Effector memory CD4-positive, alpha-beta T cell (primary cell): Measurements from ENCODE around the gene FOXP1.

Experiments used
- DNase-seq, 3 donors: peaks; one replicate each; pipeline ENCODE4 v3.0.0-alpha.2; 2020
- H3K27ac ChIP-seq: 2 replicates; pipeline ENCODE4 v1.7.0; 2013; ENCODE audit warnings: mild to moderate bottlenecking, low read length, moderate library complexity; ENCODE audit not compliant: insufficient read depth, poor library complexity, severe bottlenecking
- H3K27me3 ChIP-seq: replicated peaks from 2 replicates; pipeline ENCODE4 v1.7.0; 2013; ENCODE audit warnings: mild to moderate bottlenecking, low read length; ENCODE audit not compliant: insufficient read depth, control insufficient read depth, poor library complexity, severe bottlenecking
- H3K36me3 ChIP-seq: 2 replicates; pipeline ENCODE4 v1.7.0; 2013; ENCODE audit warnings: mild to moderate bottlenecking, low read length, moderate library complexity; ENCODE audit not compliant: control insufficient read depth, insufficient read depth
- H3K4me1 ChIP-seq: 2 replicates; pipeline ENCODE4 v1.7.0; 2013; ENCODE audit warnings: low read length, mild to moderate bottlenecking; ENCODE audit not compliant: control insufficient read depth, insufficient read depth, poor library complexity, severe bottlenecking
- H3K4me3 ChIP-seq: 2 replicates; pipeline ENCODE4 v1.7.0; 2013; ENCODE audit warnings: low read length, low read depth, mild to moderate bottlenecking; ENCODE audit not compliant: insufficient read depth, poor library complexity, severe bottlenecking
- H3K9me3 ChIP-seq: 2 replicates; pipeline ENCODE4 v1.7.0; 2013; ENCODE audit warnings: mild to moderate bottlenecking, low read length, moderate library complexity; ENCODE audit not compliant: control insufficient read depth

FOXP1 gene

DNA sequence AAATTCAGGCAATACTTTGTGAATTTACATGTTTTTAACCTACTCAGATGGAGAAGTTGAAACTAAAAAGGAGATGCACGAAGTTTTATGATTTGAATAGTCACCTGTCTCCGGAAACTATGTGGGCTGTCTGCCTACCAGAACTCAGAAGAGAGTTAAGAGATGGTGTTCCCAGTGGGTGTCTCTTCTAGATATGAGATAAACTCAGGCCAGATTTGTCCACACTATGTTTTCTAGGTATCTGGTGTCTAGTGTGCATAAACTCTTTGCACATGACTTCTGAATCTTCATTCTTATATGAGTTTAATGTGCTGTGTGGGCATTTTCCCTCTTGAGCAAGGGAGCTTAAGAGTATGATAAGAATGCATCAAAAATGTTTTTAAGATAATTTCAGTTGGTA is 222.8 kb downstream of the FOXP1 start:
- DNase-seq: no peak

DNA sequence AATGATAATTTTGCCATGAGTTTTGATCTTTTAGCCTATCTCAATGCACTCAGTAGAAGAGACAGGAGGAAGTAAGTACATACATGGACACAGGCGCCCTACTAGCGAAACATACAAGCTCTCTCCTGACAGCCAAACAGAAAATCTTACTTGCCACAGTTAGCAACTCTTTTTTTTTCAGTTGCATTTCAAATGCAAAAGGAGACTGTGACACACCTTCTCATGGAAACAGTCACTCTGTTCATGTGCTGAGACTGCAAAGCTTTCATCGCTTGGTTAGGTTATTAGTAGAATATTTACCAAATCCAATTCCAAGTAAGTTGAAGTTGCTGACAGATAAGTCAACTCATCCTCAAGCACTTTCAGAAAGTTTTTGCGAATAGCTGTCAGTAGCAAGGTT is 223.3 kb downstream of the FOXP1 start:
- Histone ChIP-seq H3K9me3 (no peaks in the 10 kb centered on the region), H3K27ac (no peak overlapping the region), H3K36me3 (no peaks in the 10 kb centered on the region), H3K4me1 (peaks cover 10% of the 10 kb centered on the region), H3K27me3 (no peaks in the 10 kb centered on the region), H3K4me3 (peak overlapping the region; percentile 0)
- DNase-seq: no peak

More for the DNA sequence above, 222.8 kb downstream of the FOXP1 start:
- Histone ChIP-seq H3K9me3 (no peaks in the 10 kb centered on the region), H3K27me3 (no peaks in the 10 kb centered on the region), H3K4me1 (peaks cover 10% of the 10 kb centered on the region), H3K36me3 (no peaks in the 10 kb centered on the region), H3K4me3 (peak overlapping the region; percentile 0), H3K27ac (no peak overlapping the region)

DNA sequence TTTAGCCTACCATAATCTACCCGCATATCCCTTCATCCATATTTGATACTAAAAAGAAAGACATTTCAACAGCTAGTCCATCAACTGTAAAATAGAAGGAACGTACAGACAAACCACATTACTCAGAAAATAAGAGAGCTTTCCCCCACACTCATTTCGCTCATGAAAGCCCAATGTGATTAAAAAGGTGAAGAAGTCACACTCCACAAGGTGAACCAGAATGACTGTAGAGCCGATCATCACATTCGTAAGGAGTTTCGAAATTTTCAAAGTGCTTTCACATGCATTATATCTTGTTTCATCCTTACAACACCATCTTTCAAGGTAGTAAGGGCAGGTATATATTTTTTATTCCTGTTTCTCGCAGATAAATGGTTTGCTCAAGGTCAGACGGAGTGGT is 225.3 kb downstream of the FOXP1 start:
- Histone ChIP-seq H3K9me3 (no peaks in the 10 kb centered on the region), H3K4me3 (no peak overlapping the region), H3K27me3 (no peaks in the 10 kb centered on the region), H3K36me3 (no peaks in the 10 kb centered on the region), H3K27ac (no peak overlapping the region), H3K4me1 (peaks cover 10% of the 10 kb centered on the region)
- DNase-seq: no peak

GRCh38 chr3:71356265-71356664 is 227.3 kb downstream of the FOXP1 start:
- Histone ChIP-seq H3K27ac (no peak overlapping the region), H3K36me3 (no peaks in the 10 kb centered on the region), H3K4me3 (no peak overlapping the region), H3K27me3 (no peaks in the 10 kb centered on the region), H3K4me1 (peaks cover 10% of the 10 kb centered on the region), H3K9me3 (no peaks in the 10 kb centered on the region)
- no peak for DNase-seq

GRCh38 chr3:71355862-71356261 is 227.7 kb downstream of the FOXP1 start:
- Histone ChIP-seq H3K27ac (no peak overlapping the region), H3K4me3 (no peak overlapping the region), H3K9me3 (no peaks in the 10 kb centered on the region), H3K27me3 (no peaks in the 10 kb centered on the region), H3K4me1 (peaks cover 9% of the 10 kb centered on the region), H3K36me3 (no peaks in the 10 kb centered on the region)
- no peak for DNase-seq

GRCh38 chr3:71355037-71355436 is 228.5 kb downstream of the FOXP1 start:
- H3K27me3 ChIP-seq: no peaks in the 10 kb centered on the region
- H3K36me3 ChIP-seq: no peaks in the 10 kb centered on the region
- no peak overlapping the region for H3K27ac ChIP-seq

DNA sequence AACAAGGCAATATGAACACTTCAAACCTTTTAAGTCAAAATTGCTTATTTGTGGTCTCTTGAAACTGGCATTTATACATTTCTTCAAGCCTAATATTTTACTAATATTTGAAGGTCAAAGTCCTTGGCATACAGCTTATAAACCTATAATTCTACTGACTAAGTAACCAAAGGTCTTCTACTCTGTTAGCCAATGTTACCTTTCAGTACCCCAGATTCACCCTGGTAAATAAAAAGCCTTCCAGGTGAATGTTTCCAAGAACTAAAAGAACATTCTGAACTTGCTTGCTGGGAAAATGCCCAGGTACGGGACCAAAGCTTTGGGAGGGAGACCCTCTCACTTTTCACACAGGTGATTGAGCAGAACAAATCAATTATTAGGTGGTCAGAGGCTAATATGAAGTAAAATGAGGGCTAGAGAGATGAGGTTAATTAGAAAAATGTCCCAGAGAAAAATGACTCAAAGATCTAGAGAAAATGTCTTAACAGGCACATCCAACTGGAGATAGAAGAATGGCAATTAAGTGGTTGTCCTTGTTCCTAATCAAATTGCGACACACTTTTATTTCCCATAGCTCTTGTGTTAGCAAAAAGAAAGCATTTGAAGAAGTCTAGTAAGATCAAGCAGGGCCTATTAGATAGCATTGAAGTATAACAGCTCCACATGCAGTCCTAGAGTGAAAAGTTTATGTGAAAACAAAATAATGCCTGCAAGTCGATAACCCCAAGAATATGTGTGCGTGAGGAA is 232.0 kb downstream of the FOXP1 start:
- H3K27ac ChIP-seq: no peak overlapping the region
- no peaks in the 10 kb centered on the region for H3K27me3 ChIP-seq
- H3K4me1 ChIP-seq: peaks cover 5% of the 10 kb centered on the region
- no peaks in the 10 kb centered on the region for H3K9me3 ChIP-seq
- no peak for DNase-seq
- no peaks in the 10 kb centered on the region for H3K36me3 ChIP-seq
- no peak overlapping the region for H3K4me3 ChIP-seq

More at GRCh38 chr3:71355037-71355436, 228.5 kb downstream of the FOXP1 start:
- Histone ChIP-seq H3K9me3 (no peaks in the 10 kb centered on the region), H3K4me1 (peaks cover 7% of the 10 kb centered on the region), H3K4me3 (no peak overlapping the region)
- DNase-seq: no peak

DNA sequence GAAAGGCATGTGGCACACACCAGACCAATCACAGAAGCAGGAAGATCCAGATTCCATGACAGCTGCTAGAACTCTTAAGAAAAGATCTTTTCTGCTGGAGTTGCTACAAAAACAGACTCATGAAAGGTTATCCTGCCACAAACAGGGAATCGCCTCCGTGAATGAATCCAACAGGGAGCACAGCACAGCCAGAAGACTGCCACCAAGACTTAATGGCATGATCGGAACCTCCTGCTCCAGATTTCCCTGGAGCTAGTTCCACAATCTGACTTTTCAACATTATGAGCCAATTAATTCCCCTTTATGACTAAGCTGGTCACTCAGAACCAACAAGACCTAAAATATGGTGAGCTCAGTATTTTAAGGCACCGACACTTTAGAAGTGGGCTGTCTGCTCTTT is 232.5 kb downstream of the FOXP1 start:
- no peak overlapping the region for H3K4me3 ChIP-seq
- H3K27me3 ChIP-seq: no peaks in the 10 kb centered on the region
- no peak for DNase-seq
- no peaks in the 10 kb centered on the region for H3K9me3 ChIP-seq
- H3K36me3 ChIP-seq: no peaks in the 10 kb centered on the region
- no peak overlapping the region for H3K27ac ChIP-seq
- H3K4me1 ChIP-seq: no peaks in the 10 kb centered on the region

DNA sequence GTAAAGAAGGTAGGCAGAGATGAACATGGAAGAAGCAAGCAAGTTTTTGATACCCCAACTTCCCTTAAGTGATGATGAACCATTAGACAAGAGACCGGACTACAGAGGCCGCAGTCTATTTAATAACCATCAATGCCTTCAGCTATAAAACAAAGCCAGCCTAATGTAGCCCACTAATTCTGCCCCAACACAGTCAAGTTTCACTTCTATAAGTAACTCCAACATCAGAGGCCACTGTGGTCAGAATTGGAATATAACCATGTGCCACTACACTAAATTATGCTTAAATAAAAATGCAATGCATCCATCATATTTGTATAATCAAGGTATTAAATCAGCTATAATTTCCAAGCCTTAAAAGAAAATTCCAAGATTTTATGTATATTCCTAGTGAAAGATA is 234.7 kb downstream of the FOXP1 start:
- Histone ChIP-seq H3K9me3 (no peaks in the 10 kb centered on the region), H3K36me3 (no peaks in the 10 kb centered on the region), H3K27me3 (no peaks in the 10 kb centered on the region), H3K27ac (no peak overlapping the region), H3K4me1 (no peaks in the 10 kb centered on the region), H3K4me3 (no peak overlapping the region)
- DNase-seq: no peak

DNA sequence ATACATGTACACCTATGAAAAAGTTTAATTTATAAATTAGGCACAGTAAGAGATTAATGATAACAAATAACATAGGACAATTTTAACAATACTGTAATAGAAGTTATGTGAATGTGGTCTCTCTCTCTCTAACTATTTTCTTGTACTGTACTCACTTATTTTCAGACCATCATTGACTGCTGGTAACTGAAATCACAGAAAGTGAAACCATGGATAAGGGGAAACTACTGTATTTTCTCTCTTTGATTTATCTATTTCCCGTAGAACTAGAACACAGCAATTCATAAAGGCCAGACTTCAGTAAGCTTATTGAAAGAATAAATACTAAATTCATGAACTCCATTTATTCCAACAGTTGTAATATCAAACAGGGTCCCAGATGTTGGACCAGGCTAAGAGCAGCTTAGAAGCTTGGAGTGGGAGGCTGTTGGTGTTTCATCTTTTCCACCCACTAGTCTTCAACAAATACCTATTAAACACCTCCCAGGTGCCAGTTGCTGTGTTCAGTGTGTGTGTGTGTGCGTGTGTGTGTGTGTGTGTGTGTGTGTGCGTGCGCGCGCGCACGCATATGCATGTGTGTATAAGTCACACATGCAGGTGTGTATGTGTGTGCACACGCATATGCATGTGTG is 235.4 kb downstream of the FOXP1 start:
- DNase-seq: no peak
- Histone ChIP-seq H3K4me3 (no peak overlapping the region), H3K36me3 (no peaks in the 10 kb centered on the region), H3K4me1 (no peaks in the 10 kb centered on the region), H3K9me3 (no peaks in the 10 kb centered on the region), H3K27me3 (no peaks in the 10 kb centered on the region), H3K27ac (no peak overlapping the region)
